ENCODE data around the gene RUFY1.

RUFY1 gene

DNA sequence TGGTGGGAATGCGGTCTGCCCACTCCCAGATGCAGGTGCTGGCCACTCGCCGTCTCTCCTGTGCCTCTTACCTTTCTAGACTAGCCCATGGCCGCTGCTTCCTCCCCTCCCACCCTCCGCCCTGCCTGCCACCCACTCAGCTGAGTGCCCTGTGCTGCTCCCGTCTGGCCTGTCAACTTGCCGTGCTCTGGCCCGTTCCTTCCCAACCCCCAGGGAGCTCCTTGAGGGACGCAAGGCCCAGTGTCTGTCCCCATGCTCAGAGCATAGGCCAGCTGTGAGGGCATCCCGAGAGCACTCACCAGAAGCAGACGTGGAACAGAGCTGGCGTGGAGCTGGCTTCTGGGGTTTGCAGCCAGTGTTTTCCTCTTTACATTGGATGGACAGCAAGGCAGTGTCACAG lies 53.0 kb downstream of the RUFY1 start:
- no peak for DNase-seq (ENCODE audit: low read depth, low spot score)

DNA sequence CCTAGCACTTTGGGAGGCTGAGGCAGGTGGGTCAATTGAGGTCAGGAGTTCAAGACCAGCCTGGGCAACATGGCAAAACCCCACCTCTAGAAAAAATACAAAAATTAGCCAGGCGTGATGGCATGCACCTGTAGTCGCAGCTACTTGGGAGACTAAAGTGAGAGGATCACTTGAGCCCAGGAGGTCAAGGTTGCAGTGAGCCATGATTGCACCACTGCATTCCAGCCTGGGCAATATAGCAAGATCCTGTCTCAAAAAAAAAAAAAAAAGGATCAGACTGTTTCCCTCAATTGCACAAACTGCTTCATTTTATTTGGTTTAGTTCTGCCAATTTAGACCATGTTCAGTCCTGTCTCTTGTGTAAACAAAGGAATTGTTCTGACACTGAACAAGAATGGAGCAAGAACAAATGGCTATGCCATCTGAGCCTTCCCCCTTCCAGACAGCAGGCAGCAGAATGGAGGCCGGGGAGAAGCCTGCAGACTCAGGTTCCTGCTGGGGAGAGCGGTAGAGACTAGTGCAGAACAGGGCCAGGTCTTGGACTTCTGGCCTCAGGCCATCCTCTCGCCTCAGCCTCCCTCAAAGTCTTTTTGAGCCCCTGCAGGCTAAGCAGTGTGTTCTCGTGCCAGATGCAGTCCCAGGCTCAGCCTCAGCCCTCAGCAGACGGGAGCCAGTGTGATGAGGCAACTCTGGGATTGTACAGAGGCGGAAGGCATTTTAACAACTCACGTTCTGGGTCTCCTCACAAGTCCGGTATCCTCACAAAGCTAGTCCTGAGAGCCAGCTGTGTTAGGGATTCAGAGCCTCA lies 54.9 kb downstream of the RUFY1 start:
- no peak for DNase-seq (ENCODE audit: low read depth, low spot score)

DNA sequence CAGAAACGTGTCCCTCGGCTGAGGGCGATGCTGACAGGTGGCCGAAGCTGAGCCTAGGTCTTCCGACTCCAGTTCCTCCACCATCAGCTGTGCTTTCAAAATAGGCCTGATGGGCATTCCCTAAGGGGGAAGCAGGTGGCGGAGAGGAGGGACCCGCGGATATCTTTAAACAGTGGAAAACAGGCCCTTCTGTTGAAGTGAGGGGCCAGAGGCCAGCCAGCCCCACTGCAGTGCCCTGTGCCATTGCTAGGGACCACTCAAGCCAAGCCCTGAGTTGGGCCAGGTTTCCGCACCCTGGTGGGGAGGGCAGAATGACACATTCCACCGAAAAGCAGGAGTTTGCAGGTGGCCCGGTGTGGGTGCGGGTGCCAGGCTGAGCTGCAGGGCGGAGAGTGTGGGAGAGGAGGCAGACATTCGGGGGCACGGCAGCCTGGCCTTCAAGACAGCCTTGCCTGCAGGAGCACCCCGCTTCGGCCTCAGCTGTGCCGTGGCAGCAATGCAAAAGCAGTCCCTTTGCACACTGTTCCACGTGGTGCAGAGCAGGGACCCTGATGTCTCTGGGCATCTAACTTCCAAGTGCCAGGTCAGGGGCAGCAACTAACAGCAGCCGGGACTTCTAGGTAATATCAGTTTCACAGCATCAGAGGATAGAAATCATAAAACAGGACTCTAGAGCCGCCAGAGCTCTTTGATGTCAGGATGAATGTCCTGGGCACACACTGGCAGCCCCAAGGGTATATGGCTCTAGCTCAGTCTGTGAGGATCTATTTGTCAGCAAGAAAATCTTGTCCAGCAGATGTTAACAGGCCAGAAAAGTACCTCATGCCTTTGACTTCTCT lies 55.9 kb downstream of the RUFY1 start:
- no peak for DNase-seq (ENCODE audit: low read depth, low spot score)

DNA sequence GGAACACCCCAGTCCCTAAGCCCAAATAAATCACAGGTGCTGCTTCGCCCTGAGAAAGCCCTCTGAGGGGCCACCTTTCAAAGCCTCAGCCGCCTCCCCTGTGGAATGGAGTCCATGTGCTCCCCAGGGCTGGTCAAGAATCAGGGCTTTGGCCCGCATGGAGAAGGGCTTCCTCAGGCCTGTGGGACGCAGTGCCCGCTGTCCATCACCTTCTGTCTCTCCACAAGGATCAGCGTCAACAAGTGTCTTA lies 56.5 kb downstream of the RUFY1 start:
- no peak for DNase-seq (ENCODE audit: low read depth, low spot score)

DNA sequence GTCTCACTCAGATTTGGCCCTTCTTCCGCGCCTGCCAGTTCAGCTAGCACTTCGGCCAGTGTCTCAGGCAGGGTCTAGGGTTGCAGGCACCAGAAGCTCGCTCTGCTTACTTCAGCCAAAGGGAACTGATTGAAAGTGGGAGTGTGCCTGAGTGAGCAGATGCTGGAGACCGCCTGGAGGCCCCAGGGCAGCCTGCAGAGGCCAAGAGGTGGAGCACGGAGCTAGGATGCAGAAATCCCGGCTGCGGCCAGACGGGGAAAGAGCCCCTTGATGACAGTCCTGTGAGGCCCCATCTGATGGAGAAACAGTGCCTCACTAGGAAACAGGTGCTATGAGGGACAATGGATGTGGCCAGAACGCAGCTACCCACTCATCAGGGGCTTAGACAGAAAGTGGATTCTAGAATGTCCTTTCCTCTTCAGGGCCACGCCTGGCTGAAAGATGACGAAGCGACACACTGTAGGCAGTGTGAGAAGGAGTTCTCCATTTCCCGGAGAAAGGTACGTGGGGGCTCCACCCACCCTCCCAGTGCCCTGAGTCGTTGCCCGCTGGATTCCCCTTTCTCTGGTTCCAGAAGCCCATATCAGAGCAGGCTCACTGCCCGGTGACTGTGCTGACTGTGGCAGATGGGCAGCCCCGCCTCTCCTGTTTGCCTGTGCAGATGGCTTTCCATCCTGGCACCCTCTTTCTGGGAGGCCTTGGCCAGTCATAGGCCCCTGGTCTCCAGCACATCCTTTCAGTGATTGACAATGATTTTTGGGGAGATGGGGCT lies 57.0 kb downstream of the RUFY1 start:
- no peak for DNase-seq (ENCODE audit: low read depth, low spot score)

DNA sequence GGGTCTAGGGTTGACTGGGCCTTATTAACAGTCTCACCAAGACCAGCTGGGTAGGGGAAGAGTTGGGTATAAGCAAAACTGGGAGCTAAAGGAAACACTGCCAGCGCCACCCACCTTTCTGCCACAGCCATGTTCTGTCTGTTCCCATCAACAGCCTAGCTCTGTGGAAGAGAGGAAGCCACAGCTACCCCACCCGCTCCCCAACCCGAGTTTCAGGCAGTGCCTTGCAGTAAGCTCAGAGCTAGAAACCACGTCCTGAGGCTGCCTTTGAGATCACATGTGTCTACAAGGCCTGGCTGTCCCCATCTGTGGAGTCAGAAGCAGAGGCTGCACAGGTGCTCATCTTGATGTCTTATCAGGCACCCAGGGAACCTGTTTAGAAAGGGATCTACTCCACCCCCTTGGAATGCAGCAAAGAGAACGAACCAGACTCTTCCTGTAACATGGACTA lies 57.8 kb downstream of the RUFY1 start:
- no peak for DNase-seq (ENCODE audit: low read depth, low spot score)

DNA sequence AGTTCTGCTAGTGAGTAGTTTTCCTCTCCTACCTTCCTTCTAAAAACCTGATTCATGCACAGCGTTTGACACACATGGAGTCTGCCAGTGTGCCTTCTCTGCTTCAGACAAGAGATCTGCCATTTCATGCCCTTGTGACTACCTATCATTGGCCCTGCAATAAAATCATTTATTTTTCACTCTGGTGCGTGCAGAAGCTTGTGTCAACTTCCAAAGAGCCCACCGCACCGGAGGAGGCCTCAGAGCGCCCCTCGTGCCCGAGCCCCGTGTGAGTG lies 59.4 kb downstream of the RUFY1 start:
- no peak for DNase-seq (ENCODE audit: low read depth, low spot score)

DNA sequence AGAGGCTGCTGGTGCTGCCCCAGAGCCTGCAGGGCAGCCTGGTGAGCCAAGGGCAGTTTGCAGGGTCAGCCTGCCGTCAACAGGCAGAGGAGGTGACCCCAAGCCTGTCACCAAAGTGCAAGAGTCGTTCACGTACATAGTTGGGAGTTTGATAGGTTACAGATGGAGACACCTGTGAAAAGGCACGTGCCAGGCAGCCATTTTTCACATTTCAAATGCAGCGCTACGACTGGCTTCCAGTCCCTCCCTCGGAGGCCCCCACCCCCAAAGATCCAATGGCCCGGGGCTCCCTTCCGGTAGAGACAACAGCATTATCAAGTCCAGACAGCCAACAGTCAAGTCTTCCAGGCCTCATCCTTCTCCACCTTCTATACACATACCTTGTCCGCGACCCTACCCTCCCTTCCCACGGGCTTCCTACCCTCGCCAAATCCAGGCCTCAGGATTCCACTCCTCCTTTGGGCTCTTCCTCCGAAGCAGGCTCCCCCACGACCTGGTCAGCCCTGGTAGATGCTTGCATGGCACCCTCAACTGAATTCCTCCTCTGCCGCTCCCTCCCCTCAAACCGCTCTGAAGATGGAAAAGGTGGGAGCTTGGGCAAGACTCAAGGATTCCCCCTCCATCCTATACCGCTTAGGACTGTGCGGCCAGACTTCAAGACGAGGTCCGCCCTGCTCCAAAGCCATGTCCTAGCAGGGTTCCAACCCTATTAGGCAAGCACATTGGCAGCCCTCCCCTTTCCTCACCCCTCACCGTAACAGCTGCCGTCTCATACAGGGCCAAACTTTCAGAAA lies 60.0 kb downstream of the RUFY1 start:
- no peak for DNase-seq (ENCODE audit: low read depth, low spot score)

DNA sequence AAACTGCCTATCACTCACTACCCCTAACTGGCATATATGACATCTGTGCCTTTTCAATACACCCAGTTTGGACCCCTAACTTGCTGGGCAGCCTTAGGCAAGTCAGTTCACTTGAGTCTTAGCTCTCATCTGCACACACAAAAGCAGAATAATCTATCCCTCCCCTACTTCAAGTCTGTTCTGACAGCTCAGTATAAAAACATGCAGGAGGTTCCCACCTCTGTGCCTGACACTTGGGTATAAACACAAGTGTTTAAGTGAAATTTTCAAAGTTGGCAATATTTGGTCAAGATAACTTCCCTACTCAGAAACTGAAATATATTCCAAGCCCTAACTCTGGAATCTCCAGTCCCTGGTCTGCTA lies 60.5 kb downstream of the RUFY1 start:
- DNase-seq (ENCODE audit: low read depth, low spot score), result no peak

DNA sequence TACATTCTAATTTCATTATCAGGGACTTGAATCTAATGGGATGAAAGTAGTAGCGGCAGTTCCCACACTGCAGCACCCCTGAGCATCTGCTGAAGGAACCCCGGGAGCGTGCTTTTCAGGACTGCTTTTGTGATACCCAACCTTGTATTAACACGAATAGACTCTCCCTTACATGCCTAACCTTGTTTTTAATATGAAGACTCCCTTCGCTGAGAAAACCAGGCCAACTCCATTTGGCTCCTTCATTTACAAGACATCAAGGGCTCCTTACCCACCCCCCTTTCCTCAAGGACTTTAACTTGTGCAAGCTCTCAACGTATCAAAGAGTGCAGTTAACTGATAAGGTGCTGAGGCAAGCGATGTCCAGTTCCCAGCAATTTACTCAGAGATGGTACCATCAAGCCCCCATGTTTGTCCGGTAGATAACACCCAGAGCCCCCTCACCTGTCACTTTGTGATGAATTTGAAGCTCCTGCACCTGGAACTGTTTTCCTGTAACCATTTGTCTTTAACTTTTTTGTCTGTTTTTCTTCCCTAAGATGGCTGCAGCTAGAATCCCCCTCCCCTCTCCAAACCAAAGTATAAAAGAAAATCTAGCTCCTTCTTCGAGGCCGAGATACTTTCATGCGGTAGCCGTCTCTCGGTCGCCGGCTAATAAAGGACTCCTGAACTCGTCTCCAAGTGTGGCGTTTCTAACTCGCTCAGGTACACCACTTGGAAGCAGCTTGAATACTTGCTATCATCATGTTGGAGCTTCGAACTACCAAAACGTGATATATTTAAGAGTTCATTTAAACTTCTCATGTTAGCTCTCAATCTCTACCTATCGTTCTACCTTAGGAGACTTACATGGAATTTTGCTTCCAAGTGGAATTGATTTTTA lies 62.5 kb downstream of the RUFY1 start:
- DNase-seq (ENCODE audit: low read depth, low spot score), result no peak

DNA sequence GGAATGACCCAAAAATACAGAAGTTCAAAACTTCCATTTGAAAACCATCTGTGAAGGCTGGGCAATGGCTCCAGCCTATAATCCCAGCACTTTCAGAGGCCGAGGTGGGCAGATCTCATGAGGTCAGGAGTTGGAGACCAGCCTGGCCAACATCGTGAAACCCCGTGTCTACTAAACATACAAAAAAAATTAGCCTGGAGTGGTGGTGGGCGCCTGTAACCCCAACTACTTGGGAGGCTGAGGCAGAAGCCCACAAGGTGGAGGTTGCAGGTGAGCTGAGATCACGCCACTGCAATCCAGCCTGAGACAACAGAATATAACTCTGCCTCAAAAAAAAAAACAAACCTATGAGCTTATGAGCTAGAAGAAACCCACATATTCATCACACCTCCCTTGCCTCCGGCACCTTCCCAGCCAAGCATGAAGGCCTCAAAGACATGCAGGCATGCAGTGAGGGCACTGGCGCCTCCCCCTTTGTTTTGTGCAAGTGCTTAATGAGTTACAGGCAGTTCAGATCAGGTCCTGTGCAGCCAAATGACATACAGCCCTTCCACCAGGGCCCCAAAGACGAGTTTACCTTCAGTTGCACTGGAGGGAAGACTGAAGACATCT lies 63.2 kb downstream of the RUFY1 start:
- DNase-seq (ENCODE audit: low read depth, low spot score), result no peak

DNA sequence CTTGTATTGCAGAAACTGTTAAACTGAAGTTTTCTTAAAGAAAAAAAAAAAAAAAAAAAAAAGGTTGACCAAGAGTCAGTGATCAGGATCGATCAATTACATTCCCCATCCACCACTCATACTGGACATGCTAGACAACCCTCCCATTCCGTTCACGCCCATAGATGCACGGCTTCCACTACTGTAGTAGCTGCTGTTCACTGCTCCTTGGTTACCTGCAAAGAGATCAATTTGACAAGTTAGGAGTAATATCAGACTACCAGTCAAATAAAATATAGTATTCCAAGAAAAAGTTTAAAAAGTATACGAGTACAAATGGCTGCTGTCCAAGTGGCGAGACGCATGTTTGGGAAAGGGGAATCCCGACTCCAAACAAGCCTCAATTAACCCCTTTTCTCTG lies 64.4 kb downstream of the RUFY1 start:
- no peak for DNase-seq (ENCODE audit: low read depth, low spot score)

DNA sequence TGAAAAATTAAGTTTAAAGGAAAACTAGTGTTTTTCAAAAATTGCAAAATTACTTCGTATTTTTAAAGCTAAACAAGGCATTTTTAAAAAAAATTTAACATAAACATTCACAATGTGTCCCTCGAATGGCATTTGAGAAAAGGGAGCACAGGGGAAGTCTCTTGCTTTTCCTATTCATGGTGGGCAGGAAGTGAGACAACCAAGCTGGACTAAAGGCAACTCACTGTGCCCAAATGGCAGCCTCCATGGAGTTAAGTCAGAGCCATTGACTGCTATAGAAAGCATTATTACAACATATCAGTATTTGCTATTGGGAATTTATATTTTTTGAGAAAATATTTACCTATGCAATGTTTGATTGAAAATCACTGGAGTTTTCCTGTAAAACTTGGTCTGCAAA lies 64.8 kb downstream of the RUFY1 start:
- no peak for DNase-seq (ENCODE audit: low read depth, low spot score)

DNA sequence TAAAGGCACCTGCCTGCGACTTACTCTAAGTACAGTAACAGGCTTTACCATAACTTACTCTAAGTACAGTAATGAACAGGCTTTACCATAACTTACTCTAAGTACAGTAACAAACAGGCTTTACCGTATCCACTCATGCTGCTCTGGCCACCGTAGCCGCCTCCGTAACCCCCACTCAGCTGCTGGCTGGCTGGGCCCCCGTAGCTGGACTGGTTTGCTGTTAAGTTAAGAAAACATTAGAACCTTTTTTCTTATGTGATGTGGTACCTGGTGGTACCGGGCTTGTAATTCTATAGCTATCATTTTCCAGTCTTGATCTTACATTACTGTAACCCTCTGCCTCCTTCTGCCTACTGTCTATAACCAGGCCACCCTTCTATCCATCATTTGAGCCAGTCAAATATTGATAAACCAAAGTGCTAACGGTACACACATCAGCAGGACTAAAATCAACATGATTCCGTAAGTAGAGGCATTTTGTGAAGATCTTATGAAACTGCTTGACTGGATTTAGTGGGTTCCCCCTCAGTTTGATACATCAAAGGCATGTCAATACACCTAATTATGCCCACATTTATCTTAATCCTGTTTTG lies 65.7 kb downstream of the RUFY1 start:
- DNase-seq (ENCODE audit: low read depth, low spot score), result no peak

DNA sequence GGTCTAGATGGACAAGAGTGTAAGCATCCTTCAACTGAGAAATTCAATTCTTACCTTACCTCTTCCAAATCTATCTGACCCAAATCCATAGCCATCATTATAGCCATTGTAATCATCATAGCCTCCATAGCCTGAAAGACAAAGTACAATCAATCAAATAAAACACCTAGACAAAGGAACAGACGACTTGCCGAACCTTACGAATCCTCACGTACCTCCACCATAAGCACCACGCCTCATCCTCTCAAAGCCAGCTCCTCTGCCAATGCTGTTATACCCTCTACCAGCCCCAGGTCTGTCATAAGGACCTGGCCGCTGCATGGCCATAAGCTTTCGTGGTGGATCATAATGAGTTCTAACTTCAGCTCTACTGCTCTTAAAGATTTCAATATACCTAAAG lies 67.6 kb downstream of the RUFY1 start:
- DNase-seq (ENCODE audit: low read depth, low spot score), result no peak

DNA sequence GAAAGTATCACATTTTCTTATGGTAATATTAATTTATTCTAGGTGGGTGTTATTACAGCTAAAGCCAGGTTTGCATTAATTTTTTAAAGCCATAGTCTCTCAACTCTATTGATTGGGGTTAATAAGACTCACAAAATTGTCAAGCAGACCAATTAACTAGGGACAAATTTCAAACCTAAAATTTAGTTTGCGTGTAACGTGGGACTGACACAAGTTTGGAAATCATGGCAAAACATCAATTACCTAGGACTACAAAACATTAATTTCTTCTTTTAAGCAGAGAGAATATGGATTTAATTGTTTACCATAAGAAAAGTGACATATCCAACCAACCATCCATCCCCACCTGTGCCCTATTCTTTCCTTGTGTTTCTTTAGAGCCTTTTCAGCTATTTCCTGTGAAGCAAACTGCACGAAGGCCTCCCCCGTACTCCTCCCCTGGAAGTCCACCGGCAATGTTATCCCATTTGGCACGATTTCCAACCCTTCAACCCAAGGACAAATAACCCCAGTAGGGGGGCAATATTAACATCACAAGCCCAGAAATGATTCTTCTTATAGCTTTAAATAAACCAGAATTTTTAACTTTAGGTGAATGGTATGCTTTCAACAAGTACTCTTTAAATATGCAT lies 68.7 kb downstream of the RUFY1 start:
- no peak for DNase-seq (ENCODE audit: low read depth, low spot score)

DNA sequence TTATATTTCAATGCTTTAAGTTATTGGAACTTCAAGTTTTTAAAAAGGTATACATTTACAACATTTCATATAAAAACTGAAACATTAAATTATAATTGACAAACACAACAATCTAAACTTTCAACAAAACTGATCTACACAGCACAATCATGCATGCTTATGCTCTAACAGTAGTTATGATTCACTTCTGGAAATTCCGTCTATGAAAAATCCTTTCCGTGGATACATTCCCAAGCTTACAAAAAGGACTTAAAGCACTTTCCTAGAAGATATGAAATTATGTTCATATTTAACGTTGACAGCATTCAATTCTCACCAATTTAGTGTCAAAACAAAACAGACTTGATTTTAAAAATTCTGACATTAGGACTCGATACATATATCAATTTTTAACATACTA lies 69.4 kb downstream of the RUFY1 start:
- no peak for DNase-seq (ENCODE audit: low read depth, low spot score)

DNA sequence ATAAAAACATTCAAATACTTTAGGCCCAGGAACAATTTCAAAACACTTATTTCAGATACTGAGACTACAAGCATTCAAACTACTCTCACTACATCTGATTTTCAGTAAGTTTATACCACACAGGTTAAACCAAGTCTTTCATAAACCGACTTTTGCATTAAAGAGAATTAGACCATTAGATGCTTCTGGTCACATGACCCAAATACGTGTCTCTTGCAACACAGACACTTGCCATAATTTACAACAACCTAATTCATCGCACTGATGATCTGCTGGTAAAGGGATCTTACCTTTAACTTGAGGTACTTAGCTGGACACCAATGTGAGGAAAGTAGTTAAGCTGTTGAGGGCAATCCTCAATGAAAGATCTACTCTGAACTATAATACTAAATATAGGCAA lies 69.9 kb downstream of the RUFY1 start:
- DNase-seq (ENCODE audit: low read depth, low spot score), result no peak

DNA sequence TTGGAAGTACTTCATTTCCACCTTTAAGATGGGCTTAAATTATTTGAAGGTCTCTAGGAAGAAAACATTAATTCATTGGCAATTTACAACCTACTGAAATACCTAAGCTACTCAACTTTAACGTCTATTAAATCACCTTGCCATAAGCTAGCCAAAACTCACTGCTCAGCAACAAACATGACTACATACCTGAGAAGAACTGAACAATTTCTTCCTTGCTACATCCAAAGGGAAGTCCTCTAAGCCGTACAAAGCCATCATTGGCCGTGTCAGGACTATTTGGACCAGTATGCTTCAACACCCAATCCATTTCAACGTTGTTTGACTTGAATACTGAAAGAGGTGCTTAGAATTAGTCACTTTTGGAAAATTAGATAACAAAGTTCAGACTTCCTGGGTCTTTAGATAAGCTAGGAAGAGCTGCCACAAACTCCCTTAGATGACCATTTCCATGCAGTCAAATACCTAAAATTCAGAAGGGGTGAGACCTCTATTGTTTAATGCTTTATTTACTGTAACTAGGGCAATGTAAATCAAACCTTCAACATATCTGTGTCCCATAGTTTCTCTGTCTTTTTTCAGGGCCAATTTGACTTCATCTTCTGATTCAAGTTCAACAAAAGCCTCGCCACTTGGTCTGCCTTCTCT lies 70.5 kb downstream of the RUFY1 start:
- DNase-seq (ENCODE audit: low read depth, low spot score), result no peak
